ENCODE results near the gene DYRK3. TPM values are rescaled to one million over a fixed set of nuclear protein-coding genes. Genes with fewer than 3 reads are reported as not detected.

Gene DYRK3
- total RNA-seq, 1 donor from 2014 or later = 1.7 TPM

- Mint-ChIP-seq H3K36me3 (ENCODE audit: unreplicated experiment) (no peaks in the 10 kb centered on the region), H3K4me3 (ENCODE audit: unreplicated experiment) (no peak overlapping the region), H3K27ac (ENCODE audit: unreplicated experiment) (no peak overlapping the region), H3K9me3 (ENCODE audit: unreplicated experiment) (no peaks in the 10 kb centered on the region), H3K27me3 (ENCODE audit: unreplicated experiment) (peaks cover 20% of the 10 kb centered on the region), H3K4me1 (ENCODE audit: unreplicated experiment) (peaks cover 20% of the 10 kb centered on the region)
- TF ChIP-seq CTCF (IDR thresholded peaks at IDR 0.05) = no peak
- DNase-seq (ENCODE audit: extremely low spot score, unreplicated experiment) = no peak
These were observed 19.5 kb downstream of the DYRK3 start for GRCh38 chr1:206654828-206655227.

- no peak for DNase-seq (ENCODE audit: extremely low spot score, unreplicated experiment)
- Mint-ChIP-seq H3K4me1 (ENCODE audit: unreplicated experiment) (peaks cover 20% of the 10 kb centered on the region), H3K36me3 (ENCODE audit: unreplicated experiment) (no peaks in the 10 kb centered on the region), H3K4me3 (ENCODE audit: unreplicated experiment) (no peak overlapping the region), H3K27ac (ENCODE audit: unreplicated experiment) (no peak overlapping the region), H3K27me3 (ENCODE audit: unreplicated experiment) (peaks cover 20% of the 10 kb centered on the region), H3K9me3 (ENCODE audit: unreplicated experiment) (no peaks in the 10 kb centered on the region)
- TF ChIP-seq CTCF (IDR thresholded peaks at IDR 0.05) = no peak
These were observed 20.1 kb downstream of the DYRK3 start for GRCh38 chr1:206655471-206655882.

GRCh38 chr1:206656936-206657335 lies 21.6 kb downstream of the DYRK3 start:
- peaks cover 28% of the 10 kb centered on the region for H3K27me3 Mint-ChIP-seq (ENCODE audit: unreplicated experiment)
- DNase-seq (ENCODE audit: extremely low spot score, unreplicated experiment) = no peak
- no peaks in the 10 kb centered on the region for H3K9me3 Mint-ChIP-seq (ENCODE audit: unreplicated experiment)
- no peak overlapping the region for H3K27ac Mint-ChIP-seq (ENCODE audit: unreplicated experiment)
- no peak overlapping the region for H3K4me3 Mint-ChIP-seq (ENCODE audit: unreplicated experiment)
- H3K4me1 Mint-ChIP-seq (ENCODE audit: unreplicated experiment) = peaks cover 20% of the 10 kb centered on the region
- TF ChIP-seq CTCF (IDR thresholded peaks at IDR 0.05) = no peak
- H3K36me3 Mint-ChIP-seq (ENCODE audit: unreplicated experiment) = no peaks in the 10 kb centered on the region

- DNase-seq (ENCODE audit: extremely low spot score, unreplicated experiment) = no peak
- H3K27ac Mint-ChIP-seq (ENCODE audit: unreplicated experiment) = no peak overlapping the region
- no peak overlapping the region for H3K4me3 Mint-ChIP-seq (ENCODE audit: unreplicated experiment)
- H3K27me3 Mint-ChIP-seq (ENCODE audit: unreplicated experiment) = peaks cover 37% of the 10 kb centered on the region
- H3K4me1 Mint-ChIP-seq (ENCODE audit: unreplicated experiment) = peaks cover 15% of the 10 kb centered on the region
- no peak for TF ChIP-seq CTCF (IDR thresholded peaks at IDR 0.05)
- H3K36me3 Mint-ChIP-seq (ENCODE audit: unreplicated experiment) = no peaks in the 10 kb centered on the region
- no peaks in the 10 kb centered on the region for H3K9me3 Mint-ChIP-seq (ENCODE audit: unreplicated experiment)
These were observed 22.4 kb downstream of the DYRK3 start for GRCh38 chr1:206657751-206658150.

- H3K4me3 Mint-ChIP-seq (ENCODE audit: unreplicated experiment) = no peak overlapping the region
- no peaks in the 10 kb centered on the region for H3K9me3 Mint-ChIP-seq (ENCODE audit: unreplicated experiment)
- H3K36me3 Mint-ChIP-seq (ENCODE audit: unreplicated experiment) = no peaks in the 10 kb centered on the region
- H3K4me1 Mint-ChIP-seq (ENCODE audit: unreplicated experiment) = peaks cover 13% of the 10 kb centered on the region
- H3K27ac Mint-ChIP-seq (ENCODE audit: unreplicated experiment) = no peak overlapping the region
- no peak for DNase-seq (ENCODE audit: extremely low spot score, unreplicated experiment)
- peaks cover 43% of the 10 kb centered on the region for H3K27me3 Mint-ChIP-seq (ENCODE audit: unreplicated experiment)
- peak; percentile 58 for TF ChIP-seq CTCF (IDR thresholded peaks at IDR 0.05)
These were observed 23.1 kb downstream of the DYRK3 start for GRCh38 chr1:206658264-206658980.

Measured in osteocyte (in vitro differentiated cells).